ENCODE data around the gene PCDHB6.
"Not testable (repeated sequence)": the region's sequence is repeated elsewhere in the genome, so short reads cannot be mapped to it uniquely, and the experiment has no call there.

The PCDHB6 gene

GRCh38 chr5:141135718-141136266 is 14.1 kb upstream of the PCDHB6 start:
- no peak for TF ChIP-seq CTCF (IDR thresholded peaks at IDR 0.05)
- Histone ChIP-seq H3K27me3 (peaks cover 12% of the 10 kb centered on the region), H3K27ac (no peak overlapping the region), H3K4me1 (ENCODE audit: control insufficient read depth in 1 of 2, insufficient read depth in 1 of 2, low read depth in 1 of 2, low read length in 1 of 2) (no peaks in the 10 kb centered on the region), H3K4me3 (ENCODE audit: low read depth in 1 of 2, low read length in 1 of 2) (no peak overlapping the region), H3K9me3 (peaks cover 10% of the 10 kb centered on the region), H3K36me3 (no peaks in the 10 kb centered on the region)

- peaks cover 12% of the 10 kb centered on the region for H3K27me3 ChIP-seq
- H3K9me3 ChIP-seq; H3K27ac ChIP-seq; H3K4me1 ChIP-seq (ENCODE audit: control insufficient read depth in 1 of 2, insufficient read depth in 1 of 2, low read depth in 1 of 2, low read length in 1 of 2); H3K4me3 ChIP-seq (ENCODE audit: low read depth in 1 of 2, low read length in 1 of 2); H3K36me3 ChIP-seq: not testable (repeated sequence)
Observed at GRCh38 chr5:141137346-141137745, 12.5 kb upstream of the PCDHB6 start.

- no peak overlapping the region for H3K4me3 ChIP-seq (ENCODE audit: low read depth in 1 of 2, low read length in 1 of 2)
- no peaks in the 10 kb centered on the region for H3K4me1 ChIP-seq (ENCODE audit: control insufficient read depth in 1 of 2, insufficient read depth in 1 of 2, low read depth in 1 of 2, low read length in 1 of 2)
- peaks cover 22% of the 10 kb centered on the region for H3K27me3 ChIP-seq
- TF ChIP-seq CTCF (IDR thresholded peaks at IDR 0.05) = no peak
- H3K9me3 ChIP-seq = no peaks in the 10 kb centered on the region
- no peaks in the 10 kb centered on the region for H3K36me3 ChIP-seq
- H3K27ac ChIP-seq = no peak overlapping the region
Observed at GRCh38 chr5:141150224-141150992, 551 bp downstream of the PCDHB6 start.

GRCh38 chr5:141150993-141151325 is 1.1 kb downstream of the PCDHB6 start:
- no peaks in the 10 kb centered on the region for H3K36me3 ChIP-seq
- no peaks in the 10 kb centered on the region for H3K9me3 ChIP-seq
- no peaks in the 10 kb centered on the region for H3K4me1 ChIP-seq (ENCODE audit: control insufficient read depth in 1 of 2, insufficient read depth in 1 of 2, low read depth in 1 of 2, low read length in 1 of 2)
- peaks cover 24% of the 10 kb centered on the region for H3K27me3 ChIP-seq
- no peak for TF ChIP-seq CTCF (IDR thresholded peaks at IDR 0.05)
- no peak overlapping the region for H3K27ac ChIP-seq
- H3K4me3 ChIP-seq (ENCODE audit: low read depth in 1 of 2, low read length in 1 of 2) = no peak overlapping the region

- H3K27me3 ChIP-seq = peaks cover 31% of the 10 kb centered on the region
- H3K4me3 ChIP-seq (ENCODE audit: low read depth in 1 of 2, low read length in 1 of 2); H3K27ac ChIP-seq; H3K36me3 ChIP-seq; H3K4me1 ChIP-seq (ENCODE audit: control insufficient read depth in 1 of 2, insufficient read depth in 1 of 2, low read depth in 1 of 2, low read length in 1 of 2); H3K9me3 ChIP-seq: not testable (repeated sequence)
Observed at GRCh38 chr5:141151632-141152031, 1.8 kb downstream of the PCDHB6 start.

GRCh38 chr5:141152096-141152495 is 2.2 kb downstream of the PCDHB6 start:
- H3K27me3 ChIP-seq = peaks cover 35% of the 10 kb centered on the region
- not testable (repeated sequence) for H3K9me3 ChIP-seq; H3K4me3 ChIP-seq (ENCODE audit: low read depth in 1 of 2, low read length in 1 of 2); H3K4me1 ChIP-seq (ENCODE audit: control insufficient read depth in 1 of 2, insufficient read depth in 1 of 2, low read depth in 1 of 2, low read length in 1 of 2); H3K27ac ChIP-seq; H3K36me3 ChIP-seq

GRCh38 chr5:141155540-141156374 is 5.9 kb downstream of the PCDHB6 start:
- Histone ChIP-seq H3K36me3 (no peaks in the 10 kb centered on the region), H3K27me3 (peaks cover 25% of the 10 kb centered on the region), H3K4me3 (ENCODE audit: low read depth in 1 of 2, low read length in 1 of 2) (no peak overlapping the region), H3K27ac (no peak overlapping the region), H3K4me1 (ENCODE audit: control insufficient read depth in 1 of 2, insufficient read depth in 1 of 2, low read depth in 1 of 2, low read length in 1 of 2) (no peaks in the 10 kb centered on the region), H3K9me3 (no peaks in the 10 kb centered on the region)
- TF ChIP-seq CTCF (IDR thresholded peaks at IDR 0.05) = no peak

- H3K27ac ChIP-seq; H3K9me3 ChIP-seq; H3K4me1 ChIP-seq (ENCODE audit: control insufficient read depth in 1 of 2, insufficient read depth in 1 of 2, low read depth in 1 of 2, low read length in 1 of 2); H3K36me3 ChIP-seq; H3K4me3 ChIP-seq (ENCODE audit: low read depth in 1 of 2, low read length in 1 of 2): not testable (repeated sequence)
- peaks cover 13% of the 10 kb centered on the region for H3K27me3 ChIP-seq
Observed at GRCh38 chr5:141157356-141157755, 7.5 kb downstream of the PCDHB6 start.

GRCh38 chr5:141157901-141158300 is 8.0 kb downstream of the PCDHB6 start:
- not testable (repeated sequence) for H3K4me1 ChIP-seq (ENCODE audit: control insufficient read depth in 1 of 2, insufficient read depth in 1 of 2, low read depth in 1 of 2, low read length in 1 of 2); H3K27ac ChIP-seq; H3K36me3 ChIP-seq; H3K9me3 ChIP-seq; H3K4me3 ChIP-seq (ENCODE audit: low read depth in 1 of 2, low read length in 1 of 2)
- peaks cover 12% of the 10 kb centered on the region for H3K27me3 ChIP-seq
